ENCODE results near the gene SHCBP1L.

The SHCBP1L gene

DNA sequence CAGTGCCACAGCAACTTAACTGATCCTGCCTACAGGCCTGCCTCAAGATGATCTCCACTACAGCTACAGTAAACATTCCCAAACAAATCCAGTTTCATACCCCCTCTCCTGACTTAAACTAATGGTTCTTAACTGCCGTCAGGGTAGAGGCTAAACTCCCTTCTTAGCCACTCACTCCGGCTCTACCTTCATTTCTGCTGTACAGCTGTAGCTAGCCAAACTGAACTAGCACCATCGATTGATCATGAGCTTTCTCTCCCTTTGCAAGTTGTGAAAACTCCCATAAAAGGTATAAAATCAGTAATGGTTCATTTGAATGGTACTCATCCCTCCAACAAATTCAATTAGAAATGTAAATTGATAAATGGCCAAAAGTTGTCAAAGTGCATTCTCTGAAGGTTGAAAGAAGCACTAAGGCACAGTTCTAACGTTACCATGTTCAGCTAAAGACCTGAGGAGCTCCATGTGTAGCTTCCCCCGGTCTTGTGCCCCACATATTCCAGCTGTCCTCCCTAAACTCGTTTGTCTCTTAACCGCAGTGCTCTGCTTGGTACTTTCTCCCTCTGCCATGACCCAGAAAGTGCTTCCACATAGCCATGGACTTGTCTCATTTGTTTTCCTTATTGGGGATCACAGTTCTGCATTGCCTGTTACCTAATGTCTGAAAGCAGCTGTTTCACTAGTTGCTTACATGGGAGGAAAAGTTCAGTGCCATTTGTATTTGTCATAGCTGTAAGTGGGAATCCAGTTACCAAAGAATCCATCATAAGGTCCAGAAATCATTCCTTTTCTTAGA lies 64.0 kb downstream of the SHCBP1L start:
- no peak for DNase-seq

GRCh38 chr1:182886985-182887384 lies 66.0 kb downstream of the SHCBP1L start:
- DNase-seq, result no peak

GRCh38 chr1:182885591-182885990 lies 67.4 kb downstream of the SHCBP1L start:
- no peak for DNase-seq

DNA sequence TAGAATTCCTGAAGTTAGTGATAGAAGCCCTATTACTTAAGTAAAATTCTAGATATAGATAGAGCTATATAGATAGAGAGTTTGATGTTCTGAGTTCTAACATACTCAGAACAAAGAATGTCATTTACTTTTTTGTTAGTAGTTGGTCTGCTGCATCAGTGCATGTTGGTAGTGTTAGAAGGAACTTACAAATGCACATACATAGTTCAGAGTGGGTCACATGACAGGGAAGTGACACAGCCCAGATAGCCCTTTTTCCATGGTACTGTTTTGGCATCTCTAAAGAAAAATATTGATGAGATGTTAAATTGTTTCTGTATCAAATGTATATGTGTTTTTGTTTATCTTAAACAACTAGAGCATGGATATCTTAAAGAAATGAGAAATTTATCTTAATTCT lies 68.1 kb downstream of the SHCBP1L start:
- DNase-seq, result no peak

DNA sequence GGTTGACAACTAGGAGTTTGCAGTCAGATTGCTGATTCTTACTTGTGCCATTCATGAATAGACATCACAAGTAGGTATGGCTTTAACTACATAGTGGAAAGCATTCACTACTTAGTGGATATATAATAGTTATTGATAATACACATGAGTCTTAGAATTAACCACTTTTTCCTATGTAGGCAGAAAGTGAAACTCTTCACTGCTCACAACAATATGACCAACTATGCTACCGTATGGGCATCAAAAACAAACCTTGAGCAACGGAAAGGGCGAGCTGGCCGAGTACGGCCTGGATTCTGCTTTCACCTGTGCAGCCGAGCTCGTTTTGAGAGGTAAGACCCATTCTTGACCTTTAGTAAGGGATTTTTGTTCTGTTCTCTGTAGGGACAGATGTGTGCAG lies 75.1 kb downstream of the SHCBP1L start:
- DNase-seq, result no peak

- DNase-seq, result no peak
Measured at GRCh38 chr1:182877331-182877730, 75.6 kb downstream of the SHCBP1L start.

DNA sequence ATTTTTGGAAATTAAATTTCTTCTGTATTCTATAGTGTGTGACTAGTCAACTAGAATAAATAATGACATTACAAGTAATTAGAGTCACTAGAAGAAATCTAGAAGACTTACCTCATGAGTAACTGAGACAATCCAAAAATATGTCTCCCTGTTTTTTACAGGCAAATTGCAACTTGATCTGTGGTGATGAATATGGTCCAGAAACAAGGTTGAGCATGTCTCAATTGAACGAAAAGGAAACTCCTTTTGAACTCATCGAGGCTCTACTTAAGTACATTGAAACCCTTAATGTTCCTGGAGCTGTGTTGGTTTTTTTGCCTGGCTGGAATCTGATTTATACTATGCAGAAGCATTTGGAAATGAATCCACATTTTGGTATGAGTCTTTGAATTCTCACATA lies 77.1 kb downstream of the SHCBP1L start:
- no peak for DNase-seq

- no peak for DNase-seq
Measured at GRCh38 chr1:182872881-182873280, 80.1 kb downstream of the SHCBP1L start.

- DNase-seq, result no peak
Measured at GRCh38 chr1:182869241-182869666, 83.7 kb downstream of the SHCBP1L start.

DNA sequence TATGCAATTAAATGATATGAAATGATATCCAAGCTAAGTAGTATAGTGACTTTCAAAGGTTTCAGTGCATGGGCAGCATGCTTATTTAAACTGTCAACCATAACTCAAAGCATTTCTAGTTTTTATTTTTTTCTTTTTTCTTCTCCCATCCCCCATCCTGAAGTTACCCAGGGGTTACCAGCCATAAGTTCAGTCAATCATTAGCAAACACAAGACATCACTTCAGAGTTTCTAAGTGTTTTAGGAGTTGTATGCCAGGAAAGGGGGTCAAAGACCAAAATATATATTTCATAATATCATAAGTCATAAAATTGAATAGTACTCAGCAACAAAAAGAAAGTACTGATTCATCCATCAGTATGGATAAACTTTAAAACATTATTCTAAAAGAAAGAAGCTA lies 85.1 kb downstream of the SHCBP1L start:
- DNase-seq, result no peak

DNA sequence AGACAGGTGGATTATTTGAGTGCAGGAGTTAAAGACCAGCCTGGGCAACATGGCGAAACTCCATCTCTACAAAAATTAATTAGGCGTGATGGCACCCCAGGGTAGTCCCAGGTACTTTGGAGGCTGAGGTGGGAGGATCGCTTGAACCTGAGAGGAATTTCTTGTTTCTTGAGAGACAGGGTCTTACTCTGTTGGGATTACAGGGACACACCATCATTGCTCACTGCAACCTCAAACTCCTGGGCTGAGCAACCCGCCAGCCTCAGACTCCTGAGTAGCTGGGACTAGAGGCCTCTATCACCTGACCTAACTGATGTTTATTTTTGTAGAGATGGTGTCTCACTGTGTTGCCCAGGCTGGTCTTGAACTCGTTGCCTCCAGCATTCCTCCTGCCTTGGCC lies 89.0 kb downstream of the SHCBP1L start:
- DNase-seq, result no peak

GRCh38 chr1:182862827-182863226 lies 90.1 kb downstream of the SHCBP1L start:
- DNase-seq, result no peak

DNA sequence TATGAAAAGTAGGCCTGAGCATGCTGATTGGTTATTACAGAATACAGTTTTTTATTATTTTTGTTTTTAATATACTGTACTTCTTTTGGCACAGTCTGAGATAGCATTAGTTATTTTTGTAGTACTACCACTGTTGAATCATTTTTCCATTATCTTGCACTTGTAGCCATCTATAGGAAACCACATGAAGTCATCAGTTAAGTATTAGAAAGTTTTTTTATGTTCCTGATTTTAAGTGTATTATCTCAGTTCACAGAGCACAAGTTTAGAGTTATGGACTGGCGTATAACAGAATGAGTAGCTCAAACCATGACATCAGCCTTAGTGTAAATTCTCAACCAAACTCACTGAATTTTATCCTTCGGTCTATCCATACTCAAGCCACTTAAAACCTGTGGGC lies 91.0 kb downstream of the SHCBP1L start:
- DNase-seq, result no peak

DNA sequence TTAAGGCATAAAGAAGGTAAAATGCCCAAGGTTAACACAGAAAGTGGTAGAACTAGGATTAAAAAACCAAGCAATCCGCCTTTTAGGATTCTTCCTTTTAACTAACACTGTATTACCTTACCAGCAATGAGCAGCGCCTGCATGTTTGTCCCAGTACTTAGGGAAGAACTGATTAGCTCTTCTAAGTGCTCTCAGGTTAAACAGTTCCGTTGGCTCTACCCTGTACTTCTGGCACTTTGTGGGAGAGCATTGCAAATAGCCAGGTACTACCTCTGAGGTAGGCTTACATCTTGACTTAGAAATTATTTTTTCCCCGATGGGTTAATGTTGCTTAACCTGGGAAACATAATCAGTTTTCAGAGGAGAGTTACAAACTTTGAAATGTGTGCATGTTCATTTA lies 92.3 kb downstream of the SHCBP1L start:
- DNase-seq, result no peak

DNA sequence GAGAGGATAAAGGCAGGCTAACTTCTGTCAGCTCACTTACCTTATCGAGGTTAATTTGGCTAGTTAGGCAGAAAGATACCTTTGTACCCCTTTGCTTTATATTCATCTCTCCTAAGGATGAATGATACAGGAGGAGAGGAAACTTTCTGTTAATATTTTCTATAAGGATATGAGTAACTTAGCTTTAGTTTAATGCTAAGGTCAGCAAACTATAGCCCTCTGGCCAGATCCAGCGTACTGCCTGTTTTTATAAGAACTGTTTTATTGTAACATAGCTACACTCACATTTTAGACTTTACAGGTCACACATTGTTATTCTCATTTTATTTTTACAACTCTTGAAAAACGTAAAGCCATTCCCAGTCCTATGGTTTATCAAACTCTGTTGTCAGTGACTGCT lies 95.8 kb downstream of the SHCBP1L start:
- no peak for DNase-seq

DNA sequence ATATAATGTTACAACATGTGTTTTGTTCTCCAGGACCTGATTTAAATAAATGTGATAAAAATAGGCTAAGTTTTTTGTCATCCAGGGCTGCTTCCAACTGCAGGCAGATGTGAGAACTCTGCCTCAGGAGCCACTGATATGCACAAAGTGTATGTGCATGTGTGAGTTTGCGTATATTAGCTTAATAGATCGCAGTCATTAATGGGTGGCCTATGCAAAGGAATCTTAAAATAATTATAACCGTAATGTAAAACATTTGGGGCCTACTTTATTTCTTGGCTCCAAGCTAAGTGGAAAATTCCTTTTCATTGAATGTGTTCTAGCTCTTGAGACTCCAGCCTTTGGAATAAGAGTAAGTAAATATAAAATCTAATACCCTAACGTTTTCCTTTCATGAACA lies 97.1 kb downstream of the SHCBP1L start:
- DNase-seq, result no peak

DNA sequence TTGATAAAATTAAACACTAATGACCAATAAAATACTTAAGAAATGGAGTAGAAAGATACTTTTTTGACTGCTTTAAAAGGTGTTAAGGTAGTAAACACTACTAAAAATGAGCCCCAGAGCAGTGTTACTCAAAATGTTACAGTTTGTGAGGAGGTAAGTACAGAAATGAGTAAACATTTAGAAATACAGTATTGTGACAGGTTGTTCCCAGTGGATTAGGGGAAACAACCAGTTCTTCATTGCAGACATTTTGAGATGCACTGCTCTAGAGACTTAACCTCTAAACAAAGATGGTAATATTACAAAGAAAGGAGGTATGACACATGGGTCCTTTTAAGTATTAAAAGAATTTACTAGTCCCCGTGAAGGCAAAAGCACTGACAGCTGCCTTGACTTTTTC lies 101.1 kb downstream of the SHCBP1L start:
- DNase-seq, result no peak

DNA sequence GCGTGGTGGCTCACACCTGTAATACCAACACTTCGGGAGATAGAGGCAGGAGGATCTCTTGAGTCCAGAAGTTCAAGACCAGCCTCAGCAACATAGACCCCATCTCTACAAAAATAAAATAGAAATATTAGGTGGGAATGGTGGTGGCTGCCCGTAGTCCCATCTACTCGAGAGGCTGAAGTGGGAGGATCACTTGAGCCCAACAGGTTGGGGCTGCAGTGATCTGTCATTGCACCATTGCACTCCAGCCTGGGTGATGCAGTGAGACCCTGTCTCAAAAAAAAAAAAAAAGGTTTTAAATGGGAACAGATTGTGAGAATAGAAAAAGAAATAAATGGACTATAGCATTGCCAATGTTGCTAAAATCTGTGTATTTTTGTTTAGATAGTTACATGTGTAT lies 102.6 kb downstream of the SHCBP1L start:
- no peak for DNase-seq
